Epithelial cell of esophagus (primary cell): ENCODE data around the gene PBX4.
A peak's percentile ranks its signal among the peaks of the same experiment; 100 is the strongest.

Source experiments
- DNase-seq: peaks from one replicate; pipeline ENCODE4 v3.0.0; 2010; ENCODE audit warnings: low read depth
- H3K4me3 ChIP-seq: 2 replicates; pipeline ENCODE4 v1.5.1; 2011; ENCODE audit warnings: mild to moderate bottlenecking, low read length, control low read depth
- TF ChIP-seq, protein P1 (sequence below): IDR thresholded peaks from 2 replicates; pipeline ENCODE4 v1.5.1; 2011; ENCODE audit warnings: low read depth, mild to moderate bottlenecking, low read length, control low read depth, inconsistent platforms; ENCODE audit not compliant: insufficient read depth; ENCODE audit errors: missing control alignments

PBX4 gene

DNA sequence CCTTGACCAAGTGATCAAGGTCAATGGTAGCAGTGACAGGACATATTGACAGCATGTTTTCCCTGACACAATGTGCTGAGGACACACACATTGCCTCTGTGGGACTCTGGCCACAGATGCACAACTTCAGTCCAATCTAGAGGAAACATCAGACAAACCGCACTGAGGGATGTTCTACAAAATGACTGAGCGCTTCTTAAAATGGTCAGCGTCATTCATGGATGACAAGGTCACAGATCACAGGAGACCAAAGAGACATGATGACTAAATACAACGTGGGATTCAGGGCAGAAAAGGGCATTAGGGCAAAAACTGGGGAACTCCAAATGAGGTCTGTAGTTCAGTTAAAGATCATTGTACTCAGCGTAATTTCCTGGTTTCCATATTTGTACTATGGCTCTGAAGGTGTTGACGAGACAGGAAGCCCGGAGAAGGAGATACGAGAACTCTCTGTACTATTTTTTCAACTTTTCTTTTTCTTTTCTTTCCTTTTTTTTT is 20.6 kb downstream of the PBX4 start:
- H3K4me3 ChIP-seq, result no peak overlapping the region
- no peak for DNase-seq
- TF ChIP-seq, protein P1, sequence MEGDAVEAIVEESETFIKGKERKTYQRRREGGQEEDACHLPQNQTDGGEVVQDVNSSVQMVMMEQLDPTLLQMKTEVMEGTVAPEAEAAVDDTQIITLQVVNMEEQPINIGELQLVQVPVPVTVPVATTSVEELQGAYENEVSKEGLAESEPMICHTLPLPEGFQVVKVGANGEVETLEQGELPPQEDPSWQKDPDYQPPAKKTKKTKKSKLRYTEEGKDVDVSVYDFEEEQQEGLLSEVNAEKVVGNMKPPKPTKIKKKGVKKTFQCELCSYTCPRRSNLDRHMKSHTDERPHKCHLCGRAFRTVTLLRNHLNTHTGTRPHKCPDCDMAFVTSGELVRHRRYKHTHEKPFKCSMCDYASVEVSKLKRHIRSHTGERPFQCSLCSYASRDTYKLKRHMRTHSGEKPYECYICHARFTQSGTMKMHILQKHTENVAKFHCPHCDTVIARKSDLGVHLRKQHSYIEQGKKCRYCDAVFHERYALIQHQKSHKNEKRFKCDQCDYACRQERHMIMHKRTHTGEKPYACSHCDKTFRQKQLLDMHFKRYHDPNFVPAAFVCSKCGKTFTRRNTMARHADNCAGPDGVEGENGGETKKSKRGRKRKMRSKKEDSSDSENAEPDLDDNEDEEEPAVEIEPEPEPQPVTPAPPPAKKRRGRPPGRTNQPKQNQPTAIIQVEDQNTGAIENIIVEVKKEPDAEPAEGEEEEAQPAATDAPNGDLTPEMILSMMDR, result no peak

- no peak overlapping the region for H3K4me3 ChIP-seq
- TF ChIP-seq, protein P1, result no peak
- DNase-seq, result peak; percentile 58
Measured at GRCh38 chr19:19595171-19595701, 23.3 kb downstream of the PBX4 start.

DNA sequence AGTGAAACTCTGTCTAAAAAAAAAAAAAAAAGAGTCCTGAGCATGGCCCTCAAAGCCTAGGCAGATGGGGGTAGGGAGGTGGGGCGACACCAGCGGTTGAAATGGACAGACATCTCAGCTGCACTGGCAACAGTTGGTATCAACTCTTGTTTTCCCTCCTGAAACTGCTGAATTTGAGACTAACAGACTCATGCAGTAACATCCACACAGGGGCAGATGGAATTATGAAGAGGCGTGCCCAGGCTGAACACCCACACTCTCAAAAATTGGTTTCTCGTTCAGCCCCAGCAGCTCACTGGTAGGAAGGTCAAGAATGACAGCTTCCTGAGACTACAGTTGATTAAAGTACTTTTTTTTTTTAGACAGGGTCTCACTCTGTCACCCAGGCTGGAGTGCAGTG is 24.1 kb downstream of the PBX4 start:
- DNase-seq, result no peak
- no peak overlapping the region for H3K4me3 ChIP-seq
- TF ChIP-seq, protein P1, result no peak

DNA sequence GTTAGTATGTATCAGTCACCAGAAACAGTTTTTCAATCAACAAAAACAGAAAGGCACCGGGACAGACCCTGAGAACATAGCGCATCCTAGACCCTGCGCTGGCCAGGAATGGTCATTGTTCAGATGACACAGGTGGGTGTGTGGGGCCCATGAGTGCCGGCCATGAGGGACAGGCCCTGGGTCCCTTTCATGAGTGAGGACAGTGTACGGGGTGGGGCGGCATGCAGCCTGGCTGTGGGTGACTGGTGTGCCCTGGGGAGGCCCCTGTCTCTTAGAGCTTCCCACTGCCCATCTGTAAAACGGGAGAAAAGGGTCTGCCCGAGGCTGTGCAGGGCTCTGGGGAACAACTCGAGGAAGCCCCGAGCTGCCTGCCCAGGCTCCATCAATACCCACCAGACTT is 25.8 kb downstream of the PBX4 start:
- TF ChIP-seq, protein P1, result no peak
- H3K4me3 ChIP-seq, result no peak overlapping the region
- DNase-seq, result no peak

- DNase-seq, result peak; percentile 98
- TF ChIP-seq, protein P1, result no peak
- H3K4me3 ChIP-seq, result no peak overlapping the region
Measured at GRCh38 chr19:19591133-19591825, 27.2 kb downstream of the PBX4 start.

DNA sequence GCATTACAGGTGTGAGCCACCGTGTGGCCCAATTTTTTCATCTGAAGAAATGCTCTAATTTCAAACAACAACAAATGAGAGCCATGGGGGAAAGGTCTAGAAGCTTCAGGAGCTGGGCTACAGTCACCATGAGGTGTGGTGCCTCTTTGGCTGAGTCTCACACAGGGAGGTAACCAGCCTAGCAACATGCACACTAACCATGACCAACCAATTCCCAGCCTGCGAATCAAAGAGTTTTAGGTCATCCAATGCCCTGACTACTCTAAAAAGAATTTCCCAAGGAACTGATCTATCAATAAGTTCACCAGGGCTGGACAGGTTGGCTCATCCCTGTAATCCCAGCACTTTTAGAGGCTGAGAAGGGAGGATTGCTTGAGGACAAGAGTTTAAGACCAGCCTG is 29.9 kb downstream of the PBX4 start:
- TF ChIP-seq, protein P1, result no peak
- no peak overlapping the region for H3K4me3 ChIP-seq
- peak; percentile 83 for DNase-seq

GRCh38 chr19:19587771-19588170 is 30.7 kb downstream of the PBX4 start:
- DNase-seq, result no peak
- no peak overlapping the region for H3K4me3 ChIP-seq
- TF ChIP-seq, protein P1, result no peak
